Fibroblast of the aortic adventitia (primary cell): ENCODE data around the gene AP1G2. TPM values are rescaled to one million over a fixed set of nuclear protein-coding genes. Genes with fewer than 3 reads are reported as not detected.

Experiments
- DNase-seq: peaks from one replicate; pipeline ENCODE4 v3.0.0-alpha.2; 2010; ENCODE audit warnings: low read depth
- H3K4me3 ChIP-seq: 2 replicates; pipeline ENCODE4 v1.5.1; 2011; ENCODE audit warnings: low read depth, mild to moderate bottlenecking, control low read depth, low read length, moderate library complexity
- CTCF ChIP-seq: IDR thresholded peaks from 2 replicates; pipeline ENCODE4 v1.5.1; 2011; ENCODE audit warnings: mild to moderate bottlenecking, low read length, control low read depth, inconsistent platforms; ENCODE audit not compliant: insufficient read depth
- total RNA-seq: library from RNA; depleted of rRNA; stranded (reverse); fragments of >200 nt; gene quantifications from 2 replicates; pipeline ENCODE4 v1.2.3, GENCODE V29; 2012; ENCODE audit warnings: low replicate concordance

The AP1G2 gene
- total RNA-seq, 1 donor = 4.0 TPM

GRCh38 chr14:23513005-23513817 lies 54.4 kb downstream of the AP1G2 start:
- DNase-seq = no peak
- no peak overlapping the region for H3K4me3 ChIP-seq
- no peak for TF ChIP-seq CTCF

GRCh38 chr14:23512156-23512555 lies 55.4 kb downstream of the AP1G2 start:
- TF ChIP-seq CTCF = no peak
- H3K4me3 ChIP-seq = no peak overlapping the region
- no peak for DNase-seq

Other genes starting within 250 kb of the AP1G2 start
- gene PABPN1, start 246.3 kb downstream of the AP1G2 start, total RNA-seq = 44.8 and 53.4 TPM in 2 replicates
- gene SLC22A17, start 214.9 kb downstream of the AP1G2 start, total RNA-seq = 9.6 and 13.4 TPM in 2 replicates
- 4.6 and 10.8 TPM in 2 replicates for gene EFS, start 202.6 kb downstream of the AP1G2 start, total RNA-seq
- gene IL25, start 195.0 kb downstream of the AP1G2 start, total RNA-seq = not detected in 2 replicates
- 0.49 TPM in 1 of 2 replicates, not detected in the other for gene CMTM5, start 190.7 kb downstream of the AP1G2 start, total RNA-seq
- not detected in 2 replicates for gene MYH6, start 159.5 kb downstream of the AP1G2 start, total RNA-seq
- not detected in 2 replicates for gene MYH7, start 132.1 kb downstream of the AP1G2 start, total RNA-seq
- gene NGDN, start 98.1 kb downstream of the AP1G2 start, total RNA-seq = 31.5 and 73.5 TPM in 2 replicates
- 0.36 and 0.41 TPM in 2 replicates for gene ZFHX2, start 16.0 kb downstream of the AP1G2 start, total RNA-seq
- 22.3 and 26.8 TPM in 2 replicates for gene THTPA, start 11.5 kb downstream of the AP1G2 start, total RNA-seq
- gene JPH4, start 11.0 kb upstream of the AP1G2 start, total RNA-seq = not detected in 2 replicates
- 1.1 TPM in 1 of 2 replicates, not detected in the other for gene DHRS2, start 68.6 kb upstream of the AP1G2 start, total RNA-seq